ENCODE results near the gene USP36.
"Not testable (repeated sequence)": the region's sequence is repeated elsewhere in the genome, so short reads cannot be mapped to it uniquely, and the experiment has no call there.

The USP36 gene

DNA sequence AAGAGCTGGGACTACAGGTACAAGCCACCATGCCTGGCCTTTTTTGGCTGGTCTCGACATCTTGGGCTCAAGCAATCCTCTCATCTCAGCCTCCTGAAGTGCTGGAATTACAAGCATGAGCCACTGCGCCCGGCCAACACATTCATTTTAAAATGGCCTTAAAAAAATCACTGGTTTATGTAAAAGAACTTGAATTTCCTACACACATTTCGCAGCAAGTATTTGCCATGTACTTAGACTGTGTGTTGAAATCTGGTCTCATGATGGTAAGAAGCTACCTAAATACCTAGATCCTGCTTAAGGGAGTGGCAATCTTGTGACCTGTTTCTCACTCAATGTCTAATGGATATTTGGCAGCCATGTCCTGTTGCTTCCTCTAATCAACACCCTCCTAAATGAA lies 50.1 kb downstream of the USP36 start:
- DNase-seq (ENCODE audit: low read depth): no peak

DNA sequence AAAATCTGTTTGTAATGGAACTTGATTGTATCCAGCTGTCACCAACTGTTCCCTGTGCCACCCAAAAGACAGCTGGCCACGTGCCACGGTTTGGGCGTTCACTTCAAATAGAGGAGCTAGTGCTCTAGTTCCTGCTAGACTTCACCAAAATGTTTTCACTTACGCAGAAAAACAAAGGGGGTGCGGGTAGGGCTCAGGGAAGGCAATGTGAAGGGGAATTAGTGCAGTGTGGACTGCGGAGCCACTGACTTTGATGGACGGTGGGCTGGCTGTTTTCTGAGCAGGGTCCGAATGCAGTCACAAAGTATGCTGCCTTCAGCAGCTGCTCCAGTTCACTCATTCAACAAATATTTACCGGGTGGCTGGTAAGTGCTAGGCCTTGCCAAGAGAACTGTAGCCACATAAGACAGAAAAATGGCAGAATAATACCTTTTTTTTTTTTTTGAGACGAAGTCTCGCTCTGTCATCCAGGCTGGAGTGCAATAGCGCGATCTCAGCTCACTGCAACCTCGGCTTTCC lies 50.9 kb downstream of the USP36 start:
- DNase-seq (ENCODE audit: low read depth): no peak

DNA sequence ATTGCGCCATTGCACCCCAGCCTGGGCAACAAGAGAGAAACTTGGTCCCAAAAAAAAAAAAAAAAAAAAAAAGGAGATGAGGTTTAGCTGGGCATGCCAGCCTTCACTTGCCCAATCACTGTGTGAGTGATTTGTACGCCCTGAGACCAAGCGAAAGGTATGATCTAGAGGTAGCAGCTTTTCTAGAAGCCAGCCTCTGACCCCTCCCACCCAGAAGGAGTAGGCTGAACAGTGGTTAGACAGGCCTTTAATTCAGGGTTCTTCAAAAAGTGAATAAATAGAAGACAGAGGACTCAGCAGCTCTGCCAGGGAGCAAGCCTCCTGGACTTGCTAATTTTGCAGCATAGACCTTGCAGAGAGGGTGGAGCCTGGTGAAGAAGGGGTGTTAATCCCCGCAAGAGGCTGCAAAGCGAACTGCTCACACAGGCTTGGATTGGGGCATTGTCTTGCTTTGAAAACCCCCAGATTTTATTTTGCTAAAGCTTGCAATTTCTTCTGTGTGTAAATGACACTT lies 51.4 kb downstream of the USP36 start:
- DNase-seq (ENCODE audit: low read depth): no peak

DNA sequence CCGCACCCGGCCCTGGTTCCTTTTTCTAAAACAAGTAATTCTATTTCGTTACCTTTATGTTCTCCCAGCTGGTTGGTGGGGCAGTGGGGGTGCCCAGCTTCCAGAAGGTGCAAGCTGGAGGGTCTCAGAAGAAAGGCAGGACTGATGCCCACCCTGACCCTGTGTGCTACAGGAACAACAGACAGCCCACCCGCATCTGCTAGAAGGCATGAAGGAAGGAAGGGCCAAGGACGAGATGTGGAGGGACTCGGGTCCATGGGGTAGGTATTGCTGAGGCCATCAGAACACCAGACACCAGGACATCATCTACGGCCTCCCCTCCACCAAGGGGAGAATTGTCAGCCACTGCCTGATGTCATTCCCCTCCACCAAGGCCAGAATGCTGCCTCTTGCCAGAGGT lies 52.2 kb downstream of the USP36 start:
- no peak for DNase-seq (ENCODE audit: low read depth)

DNA sequence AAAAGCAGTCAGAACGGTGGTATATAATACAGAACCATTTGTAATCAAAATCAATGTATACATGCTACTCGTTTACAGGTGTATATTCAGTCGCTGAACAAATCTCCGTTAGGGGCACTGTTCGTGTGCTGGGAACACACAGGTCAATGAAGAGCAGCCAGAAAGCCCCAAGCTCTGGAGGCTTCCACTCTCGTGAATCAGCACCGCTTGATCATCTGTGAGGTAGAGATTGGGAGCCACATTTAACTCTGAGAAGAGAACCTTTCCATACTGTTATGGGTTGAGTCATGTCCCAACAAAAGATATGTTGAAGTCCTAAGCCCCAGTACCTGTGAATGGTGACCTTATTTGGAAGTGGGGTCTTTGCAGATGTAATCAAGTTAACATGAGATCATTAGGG lies 53.2 kb downstream of the USP36 start:
- DNase-seq (ENCODE audit: low read depth): no peak

DNA sequence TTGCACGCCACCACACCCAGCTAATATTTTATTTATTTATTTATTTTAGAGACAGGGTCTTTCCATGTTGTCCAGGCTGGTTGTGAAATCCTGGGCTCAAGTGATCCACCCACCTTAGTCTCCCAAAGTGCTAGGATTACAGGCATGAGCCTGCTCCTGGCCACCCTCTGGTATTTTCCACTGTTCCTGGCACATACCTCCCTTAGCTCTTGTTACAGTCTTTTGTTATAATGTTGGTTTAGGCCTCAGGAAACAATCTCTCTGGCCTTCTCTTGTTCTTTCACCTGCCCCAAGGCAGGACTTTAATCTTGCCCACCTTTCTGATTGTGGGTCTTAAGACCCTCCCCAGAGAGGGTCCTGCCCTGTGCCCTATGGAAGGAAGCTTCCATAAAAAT lies 55.0 kb downstream of the USP36 start:
- no peak for DNase-seq (ENCODE audit: low read depth)

DNA sequence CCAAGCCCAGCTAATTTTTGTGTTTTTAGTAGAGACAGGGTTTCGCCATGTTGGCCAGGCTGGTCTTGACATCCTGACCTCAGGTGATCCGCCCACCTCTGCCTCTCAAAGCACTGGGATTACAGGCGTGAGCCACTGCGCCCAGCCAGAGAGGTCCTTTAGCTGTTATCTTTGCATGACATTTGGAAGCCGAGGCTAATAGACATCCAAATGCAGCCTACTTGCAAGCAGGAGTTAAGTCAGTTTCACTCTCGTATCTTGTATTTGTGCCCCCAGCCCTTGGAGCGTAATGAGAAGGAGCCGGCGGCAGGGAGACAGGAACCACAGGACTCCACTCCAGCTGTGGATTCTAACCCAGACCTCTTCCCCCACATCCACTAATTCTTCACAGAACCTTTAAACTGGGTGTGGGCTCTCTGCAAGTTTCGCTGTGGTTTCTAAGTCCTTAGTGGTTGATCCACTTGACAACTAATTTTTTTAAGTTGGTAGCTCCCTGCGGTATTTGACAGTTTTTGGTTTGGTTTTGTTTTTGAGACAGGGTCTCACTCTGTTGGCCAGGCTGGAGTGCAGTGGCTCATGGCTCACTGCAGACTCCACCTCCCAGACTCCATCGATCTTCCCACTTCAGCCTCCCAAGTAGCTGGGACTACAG lies 55.5 kb downstream of the USP36 start:
- DNase-seq (ENCODE audit: low read depth): no peak

DNA sequence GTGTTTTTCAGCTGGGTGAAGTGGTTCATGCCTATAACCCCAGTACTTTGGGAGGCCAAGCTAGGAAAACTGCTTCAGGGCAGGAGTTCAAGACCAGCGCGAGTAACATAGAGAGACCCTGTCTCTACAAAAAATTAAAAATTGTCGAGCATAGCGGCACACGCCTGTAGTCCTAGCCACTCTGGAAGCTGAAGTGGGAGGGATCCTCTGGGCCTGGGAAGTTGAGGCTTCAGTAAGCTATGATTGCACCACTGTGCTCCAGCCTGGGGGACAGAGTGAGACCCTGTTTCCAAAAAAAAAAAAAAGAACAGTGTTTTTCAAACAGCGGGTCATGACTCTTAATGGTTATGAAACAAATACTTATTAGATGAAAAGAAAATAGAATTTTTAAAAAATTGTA lies 56.3 kb downstream of the USP36 start:
- no peak for DNase-seq (ENCODE audit: low read depth)

DNA sequence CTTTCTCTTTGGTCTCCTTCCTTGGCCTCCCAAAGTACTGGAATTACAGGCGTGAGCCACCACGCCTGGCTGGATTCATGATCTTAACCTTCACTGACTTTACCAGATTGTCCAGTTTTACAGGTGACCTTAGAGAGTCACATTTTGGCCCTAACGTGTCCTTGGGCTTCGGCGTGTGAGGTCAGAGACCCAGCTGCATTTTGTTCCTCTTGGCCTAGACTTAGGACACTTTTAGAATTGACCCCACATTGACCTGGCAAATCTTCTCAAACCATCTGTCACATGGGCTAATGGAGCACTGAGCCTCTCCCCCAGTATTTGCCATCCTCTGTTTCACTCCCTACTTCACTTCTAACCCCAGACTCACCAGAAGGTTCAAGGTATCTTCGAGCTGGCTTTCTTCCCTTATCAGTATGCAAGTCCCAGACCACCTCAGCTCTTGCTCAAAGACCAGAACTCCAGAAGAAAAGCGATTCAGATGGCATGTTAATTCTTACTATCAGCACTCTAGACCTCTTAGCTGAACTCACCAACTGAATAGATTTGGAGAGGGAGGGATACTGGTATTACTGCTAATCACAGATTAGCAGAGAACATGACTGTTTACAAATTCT lies 56.8 kb downstream of the USP36 start:
- no peak for DNase-seq (ENCODE audit: low read depth)

DNA sequence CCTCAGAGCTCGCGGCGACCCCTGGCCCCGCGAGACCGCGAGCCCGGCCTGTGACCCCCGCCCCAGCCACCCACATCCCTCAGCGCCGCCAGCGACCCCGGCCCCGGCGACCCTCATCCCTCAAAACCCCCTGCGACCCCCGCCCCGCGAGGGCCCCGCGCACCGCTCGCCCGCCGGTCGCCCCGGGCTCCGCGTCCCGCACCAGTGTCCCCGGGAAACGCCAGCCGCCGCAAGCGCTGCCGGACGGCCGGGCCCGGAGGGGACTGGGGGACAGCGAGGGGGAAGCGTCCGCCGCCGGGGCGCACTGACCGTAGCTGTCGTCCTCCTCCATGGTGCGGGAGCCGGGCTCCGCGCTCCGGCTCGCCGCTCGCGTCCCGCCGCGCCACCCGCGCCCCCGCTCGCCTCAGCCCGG lies 58.7 kb downstream of the USP36 start, which contains the start of gene CYTH1:
Gene CYTH1 (minus strand): TSS at position 381 of the 412 bp plus-strand sequence. CDS start 50 bp downstream, at position 331.
- no peak for DNase-seq (ENCODE audit: low read depth)

DNA sequence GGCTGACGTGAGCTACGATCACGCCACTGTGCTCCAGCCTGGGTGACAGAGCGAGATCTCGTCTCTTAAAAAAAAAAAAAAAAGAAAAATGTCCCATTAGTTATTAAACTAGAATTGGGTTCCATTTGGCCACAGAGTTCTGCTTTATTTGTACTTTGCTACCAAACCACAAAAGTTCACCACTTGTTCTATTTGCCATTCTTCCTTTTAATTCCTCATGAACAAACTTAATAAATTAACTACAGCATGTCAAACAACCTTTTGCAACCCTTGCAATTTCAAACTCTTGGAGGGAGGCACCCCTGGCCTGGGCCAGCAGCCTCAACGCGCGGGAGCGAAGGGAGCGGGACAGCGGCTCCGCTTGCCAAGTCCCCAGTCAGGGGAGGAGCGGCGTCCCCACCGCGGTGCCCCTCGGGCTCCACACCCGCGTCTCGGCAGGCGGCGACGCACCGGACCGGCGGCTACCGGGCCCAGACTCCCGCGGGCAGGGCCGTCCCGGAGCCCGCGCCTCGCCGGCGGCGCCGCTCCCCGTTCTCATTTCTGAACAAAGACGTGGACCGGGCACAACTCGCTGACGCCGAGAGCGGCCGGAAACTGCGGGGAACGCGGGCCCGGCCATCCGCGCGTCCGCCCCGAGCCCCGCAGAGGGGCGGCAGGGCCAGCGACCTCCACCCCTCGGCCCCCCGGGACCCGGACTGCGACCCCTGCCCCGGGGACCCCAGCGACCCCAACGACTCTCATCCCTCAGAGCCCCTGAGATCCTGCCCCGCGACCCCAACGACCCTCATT lies 59.3 kb downstream of the USP36 start:
- DNase-seq (ENCODE audit: low read depth): no peak

DNA sequence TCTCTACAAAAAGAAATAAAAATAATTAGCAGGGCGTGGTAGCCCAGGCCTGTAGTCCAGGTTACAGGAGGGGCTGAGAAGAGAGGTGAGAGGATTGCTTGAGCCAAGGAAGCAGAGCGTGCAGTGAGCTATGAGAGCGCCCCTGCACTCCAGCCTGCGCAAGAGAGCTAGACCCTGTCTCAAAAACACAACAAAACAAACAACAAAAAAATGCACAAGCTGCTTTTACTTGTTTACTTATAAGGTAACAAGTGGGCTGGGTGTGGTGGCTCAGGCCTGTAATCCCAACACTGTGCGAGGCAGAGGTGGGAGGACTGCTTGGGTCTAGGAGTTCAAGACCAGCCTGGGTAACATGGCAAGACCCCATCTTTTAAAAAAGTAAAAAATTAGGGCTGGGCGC lies 60.3 kb downstream of the USP36 start:
- no peak for DNase-seq (ENCODE audit: low read depth)

DNA sequence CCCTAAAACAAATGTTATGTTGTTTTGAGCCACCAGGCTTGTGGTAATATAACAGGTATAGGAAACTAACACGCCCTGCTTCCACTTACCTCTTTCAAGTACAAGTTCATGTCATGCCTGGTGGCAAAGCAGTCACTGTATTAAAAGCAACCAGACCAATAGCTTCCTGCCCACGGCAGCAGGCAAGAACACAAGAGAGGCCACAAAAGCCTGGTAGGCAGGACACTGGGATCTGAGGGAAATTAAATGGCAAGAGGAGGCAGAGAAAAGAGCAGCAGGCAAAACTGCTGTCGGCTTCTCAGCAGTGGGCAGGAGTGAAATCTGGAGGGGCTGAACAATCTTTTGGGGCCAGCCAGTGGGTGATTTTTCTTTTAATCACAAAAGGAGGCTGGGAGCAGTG lies 60.8 kb downstream of the USP36 start:
- no peak for DNase-seq (ENCODE audit: low read depth)

DNA sequence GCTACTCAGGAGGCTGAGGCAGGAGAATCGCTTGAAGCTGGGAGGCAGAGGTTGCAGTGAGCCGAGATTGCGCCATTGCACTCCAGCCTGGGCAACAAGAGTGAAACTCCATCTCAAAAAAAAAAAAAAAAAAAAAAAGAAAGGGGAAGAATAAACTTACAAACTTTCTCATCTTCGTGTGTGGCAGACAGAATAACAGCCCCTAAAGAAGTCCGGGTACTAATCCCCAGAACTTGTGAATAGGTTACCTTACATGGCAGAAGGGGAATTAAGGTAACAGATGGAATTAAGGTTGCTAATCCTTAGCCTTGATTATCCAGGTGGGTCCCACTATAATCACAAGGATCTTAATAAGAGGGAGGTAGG lies 61.3 kb downstream of the USP36 start:
- not testable (repeated sequence) for DNase-seq (ENCODE audit: low read depth)

DNA sequence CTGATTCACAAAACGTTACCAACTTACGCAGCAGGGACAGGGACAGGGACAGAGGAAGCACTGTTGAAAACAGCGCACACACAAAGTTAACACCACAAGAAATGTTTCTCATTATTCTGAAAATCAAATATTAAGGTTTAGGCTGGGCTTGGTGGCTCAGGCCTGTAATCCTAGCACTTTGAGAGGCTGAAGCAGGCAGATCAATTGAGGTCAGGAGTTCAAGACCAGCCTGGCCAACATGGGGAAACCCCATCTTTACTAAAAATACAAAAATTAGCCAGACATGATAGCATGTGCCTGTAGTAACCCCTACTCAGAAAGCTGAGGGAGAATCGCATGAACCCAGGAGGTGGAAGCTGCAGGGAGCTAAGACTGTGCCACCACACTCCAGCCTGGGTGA lies 62.7 kb downstream of the USP36 start:
- DNase-seq (ENCODE audit: low read depth): no peak

DNA sequence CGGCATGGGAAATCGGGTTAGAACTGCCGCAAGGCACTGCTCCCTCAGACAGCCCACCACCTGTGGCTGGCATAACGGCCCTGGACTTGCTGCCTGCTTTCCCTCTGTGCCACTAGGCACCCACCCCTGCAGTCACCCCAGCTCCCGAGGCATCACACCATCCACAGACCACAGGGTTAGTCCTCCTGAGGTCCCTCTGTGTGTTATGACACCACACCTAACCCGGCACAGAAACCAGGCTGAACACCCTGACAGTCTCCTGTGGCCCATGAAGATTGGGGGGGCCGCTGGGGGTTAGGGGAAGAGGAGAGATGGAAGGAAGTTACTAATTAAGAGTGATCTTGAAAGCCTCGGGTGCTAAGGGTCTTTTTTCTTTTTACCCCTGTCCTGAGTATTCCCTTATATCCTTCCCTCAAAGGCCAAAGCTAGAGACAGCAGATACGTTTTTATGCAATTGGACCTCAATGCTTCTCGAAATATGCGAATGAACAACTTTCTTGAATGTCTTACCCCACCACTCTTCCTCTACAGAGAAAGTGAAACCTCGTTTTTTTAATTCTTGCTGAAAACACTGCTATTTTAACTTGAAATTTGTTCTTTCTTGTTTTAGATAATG lies 65.5 kb downstream of the USP36 start:
- no peak for DNase-seq (ENCODE audit: low read depth)

DNA sequence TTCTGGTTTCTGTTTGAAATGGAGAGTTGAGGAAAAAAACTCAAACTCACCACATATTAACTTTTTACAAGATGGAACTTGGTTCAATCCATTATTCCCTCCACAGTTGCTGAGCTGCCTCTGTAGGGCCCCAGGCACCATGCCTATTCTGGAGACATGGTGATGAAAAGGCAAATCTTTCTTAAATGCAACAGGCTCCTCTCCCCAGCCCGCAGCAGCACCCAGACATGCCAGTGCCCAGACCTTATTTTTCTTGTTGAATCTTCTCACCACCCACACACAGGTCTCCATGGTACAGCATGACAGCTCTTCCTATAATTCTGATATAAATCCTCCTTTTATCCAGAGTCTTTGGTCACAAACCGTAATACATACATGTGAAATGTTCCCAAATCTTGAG lies 66.2 kb downstream of the USP36 start:
- DNase-seq (ENCODE audit: low read depth): no peak

DNA sequence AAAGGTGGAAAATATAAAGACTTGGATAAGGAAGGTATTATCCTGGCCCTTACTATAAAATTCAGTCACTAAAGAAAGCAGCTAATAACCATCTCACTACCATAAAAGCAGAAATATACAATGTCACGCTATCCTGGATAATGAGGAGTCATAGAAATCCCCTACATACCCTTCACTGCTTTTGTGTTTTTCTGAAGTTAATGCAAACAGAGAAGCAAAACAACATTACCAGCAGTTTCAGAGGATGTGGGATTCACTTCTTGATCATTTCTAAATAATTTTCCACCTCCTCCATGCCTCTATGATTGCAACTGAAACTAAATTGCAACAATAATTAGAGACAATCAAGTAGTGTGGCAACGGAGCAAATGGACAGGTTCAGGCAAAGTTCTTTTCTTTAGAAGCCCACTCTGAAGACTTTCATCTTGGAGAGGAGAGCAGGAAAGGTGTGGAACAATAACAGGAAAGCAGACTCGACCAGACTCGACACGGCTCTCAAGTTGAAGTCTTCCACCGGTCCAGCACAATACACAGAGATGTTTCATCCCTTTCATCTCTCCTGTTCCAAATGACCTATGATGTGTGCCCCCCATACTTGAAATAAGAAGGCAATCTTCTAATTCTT lies 68.7 kb downstream of the USP36 start:
- no peak for DNase-seq (ENCODE audit: low read depth)

DNA sequence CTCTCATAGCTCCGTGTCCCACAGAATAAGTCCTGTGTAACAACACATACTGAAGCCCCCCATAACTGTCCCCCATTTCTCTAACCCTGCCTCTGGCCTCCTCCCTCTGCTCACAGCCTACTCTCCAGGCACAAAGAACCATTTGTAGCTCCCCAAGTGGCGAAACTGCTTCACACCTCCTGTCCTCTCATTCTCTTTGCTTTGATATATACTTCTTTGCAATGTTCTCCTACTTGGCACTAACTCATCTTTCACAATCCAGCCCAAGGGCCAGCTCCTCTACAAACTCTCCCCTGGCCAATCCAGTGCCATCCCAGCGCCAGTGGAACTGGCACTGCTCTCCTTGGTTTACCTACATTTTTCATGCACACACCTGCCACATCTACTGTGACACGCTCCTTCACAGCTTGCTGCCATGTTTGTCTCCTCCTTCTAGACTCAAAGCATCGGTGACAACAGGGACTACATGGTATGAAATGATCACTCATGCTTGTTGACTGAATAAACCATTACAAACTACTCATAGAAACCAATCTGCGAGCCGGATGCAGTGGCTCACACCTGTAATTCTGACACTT lies 71.3 kb downstream of the USP36 start:
- no peak for DNase-seq (ENCODE audit: low read depth)

DNA sequence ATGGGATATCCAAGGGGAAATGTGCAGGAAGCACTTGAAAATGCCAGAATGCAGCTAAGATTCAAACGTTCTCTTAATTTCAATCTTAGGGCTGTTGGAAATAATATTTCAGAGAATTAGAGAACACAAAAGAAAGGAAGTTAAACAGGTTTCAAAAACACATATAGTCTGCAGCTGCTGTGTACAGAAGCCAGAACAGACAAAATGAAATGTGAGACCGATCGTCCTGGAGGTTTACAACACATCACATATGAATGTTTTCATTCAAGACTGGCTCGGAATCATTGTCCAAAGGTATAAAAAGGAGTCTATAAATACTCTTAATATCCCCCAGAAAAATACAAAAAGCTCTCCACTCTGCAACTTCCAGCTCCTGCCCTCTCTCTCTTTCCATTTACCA lies 72.8 kb downstream of the USP36 start:
- DNase-seq (ENCODE audit: low read depth): no peak

DNA sequence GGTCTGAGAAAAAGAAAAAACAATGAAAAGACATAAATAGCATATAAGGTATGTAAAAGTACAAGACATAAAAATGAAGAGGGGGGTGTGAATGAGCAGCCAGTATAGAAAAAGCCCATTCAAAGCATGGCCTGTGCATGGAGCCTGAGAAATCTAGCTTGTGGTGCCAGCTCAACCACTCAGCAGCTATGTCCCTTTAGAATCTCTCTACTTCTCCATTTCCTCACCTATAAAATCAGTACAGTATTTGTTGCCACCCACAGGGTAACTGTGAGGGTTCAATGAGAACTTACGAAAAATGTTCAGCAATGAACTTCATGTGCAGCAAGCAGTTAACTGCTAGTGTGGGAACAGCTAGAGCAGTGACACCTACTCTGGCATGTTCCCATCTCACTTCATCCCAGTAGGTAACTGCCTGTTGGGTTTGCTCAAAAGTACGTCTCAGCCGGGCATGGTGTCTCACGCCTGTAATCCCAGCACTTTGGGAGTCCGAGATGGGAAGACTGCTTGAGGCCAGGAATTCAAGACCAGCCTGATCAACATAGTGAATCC lies 73.8 kb downstream of the USP36 start:
- no peak for DNase-seq (ENCODE audit: low read depth)

All from stimulated activated CD8-positive, alpha-beta memory T cell treated with anti-CD3 and anti-CD28 coated beads, Interleukin-15, amount 100 ng/mL, for 24 hours (primary cell).